ENCODE results near the gene CORO1C.

DNA sequence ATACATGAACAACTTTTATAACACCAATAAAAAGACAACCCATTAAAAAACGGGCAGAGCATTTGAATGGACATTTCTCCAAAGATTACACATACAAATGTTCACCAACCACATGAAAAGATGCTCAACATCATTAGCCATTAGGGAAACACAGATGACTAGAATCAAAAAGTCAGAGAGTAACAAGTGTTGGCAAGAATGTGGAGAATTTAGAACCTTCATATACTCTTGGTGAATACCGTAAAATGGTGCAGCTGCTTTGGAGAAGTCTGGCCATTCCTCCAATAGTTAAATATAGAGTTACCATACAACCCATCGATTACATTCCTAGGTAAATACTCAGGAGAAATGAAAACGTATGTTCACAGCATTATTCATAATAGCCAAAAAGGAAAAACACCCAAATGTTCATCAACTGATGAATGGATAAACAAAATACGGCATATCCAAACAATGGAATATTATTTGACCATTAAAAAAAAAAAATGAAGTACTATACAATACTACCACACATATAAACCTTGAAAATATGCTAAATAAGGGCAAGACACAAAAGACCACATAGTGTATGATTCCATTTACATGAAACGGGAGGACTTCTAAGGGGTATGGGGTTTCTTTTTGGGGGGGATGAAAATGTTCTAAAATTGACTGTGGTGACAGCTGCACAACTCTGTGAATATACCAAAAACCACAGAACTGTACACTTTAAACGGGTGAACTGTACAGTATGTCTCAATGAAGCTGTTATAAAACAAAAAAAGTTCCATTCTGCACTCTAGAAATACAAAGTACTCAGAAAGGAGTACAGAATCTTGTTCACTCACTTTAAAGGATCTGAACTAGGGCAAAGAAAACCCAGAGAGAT, 3.2 kb downstream of the CORO1C start:
- TF ChIP-seq, protein P1, sequence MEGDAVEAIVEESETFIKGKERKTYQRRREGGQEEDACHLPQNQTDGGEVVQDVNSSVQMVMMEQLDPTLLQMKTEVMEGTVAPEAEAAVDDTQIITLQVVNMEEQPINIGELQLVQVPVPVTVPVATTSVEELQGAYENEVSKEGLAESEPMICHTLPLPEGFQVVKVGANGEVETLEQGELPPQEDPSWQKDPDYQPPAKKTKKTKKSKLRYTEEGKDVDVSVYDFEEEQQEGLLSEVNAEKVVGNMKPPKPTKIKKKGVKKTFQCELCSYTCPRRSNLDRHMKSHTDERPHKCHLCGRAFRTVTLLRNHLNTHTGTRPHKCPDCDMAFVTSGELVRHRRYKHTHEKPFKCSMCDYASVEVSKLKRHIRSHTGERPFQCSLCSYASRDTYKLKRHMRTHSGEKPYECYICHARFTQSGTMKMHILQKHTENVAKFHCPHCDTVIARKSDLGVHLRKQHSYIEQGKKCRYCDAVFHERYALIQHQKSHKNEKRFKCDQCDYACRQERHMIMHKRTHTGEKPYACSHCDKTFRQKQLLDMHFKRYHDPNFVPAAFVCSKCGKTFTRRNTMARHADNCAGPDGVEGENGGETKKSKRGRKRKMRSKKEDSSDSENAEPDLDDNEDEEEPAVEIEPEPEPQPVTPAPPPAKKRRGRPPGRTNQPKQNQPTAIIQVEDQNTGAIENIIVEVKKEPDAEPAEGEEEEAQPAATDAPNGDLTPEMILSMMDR (conservative IDR thresholded peaks at IDR 0.05; ENCODE audit: low read depth, low read length): no peak
- no peak for TF ChIP-seq EZH2 (IDR thresholded peaks at IDR 0.05; ENCODE audit: borderline replicate concordance, low read depth, low read length, poor library complexity, severe bottlenecking)
